ENCODE results near the gene PROM1. TPM values are rescaled to one million over a fixed set of nuclear protein-coding genes. Genes with fewer than 3 reads are reported as not detected.

PROM1 gene
- total and polyA plus RNA-seq, 8 donors: 3.5 to 124 (median 12.3) TPM

GRCh38 chr4:16110661-16111290 is 27.0 kb upstream of the PROM1 start:
- Histone ChIP-seq H3K4me3 (no peak overlapping the region), H3K27ac (no peak overlapping the region), H3K9me3 (no peaks in the 10 kb centered on the region), H3K27me3 (no peaks in the 10 kb centered on the region), H3K4me1 (no peaks in the 10 kb centered on the region), H3K36me3 (no peaks in the 10 kb centered on the region)
- 59 to 74% (median 61%) methylated on average over 3 of the region's 3 CpGs for WGBS, 5 donors
- no peak for DNase-seq
- no peak for TF ChIP-seq POLR2A (IDR thresholded peaks at IDR 0.05)
- no peak for TF ChIP-seq POLR2AphosphoS5 (IDR thresholded peaks at IDR 0.05)
- TF ChIP-seq CTCF (IDR thresholded peaks at IDR 0.05): no peak
- no peak for TF ChIP-seq EP300 (IDR thresholded peaks at IDR 0.05)
- intact Hi-C loops (cut with DNase I; ENCODE audit: low total_unique reads): no loop called here

- no peak overlapping the region for H3K27ac ChIP-seq
- H3K4me3 ChIP-seq: no peak overlapping the region
- no peaks in the 10 kb centered on the region for H3K36me3 ChIP-seq
- TF ChIP-seq EP300 (IDR thresholded peaks at IDR 0.05) (no peak), CTCF (IDR thresholded peaks at IDR 0.05) (no peak), POLR2A (IDR thresholded peaks at IDR 0.05) (no peak), POLR2AphosphoS5 (IDR thresholded peaks at IDR 0.05) (no peak)
- H3K27me3 ChIP-seq: no peaks in the 10 kb centered on the region
- H3K4me1 ChIP-seq: no peaks in the 10 kb centered on the region
- intact Hi-C loops (cut with DNase I; ENCODE audit: low total_unique reads): no loop called here
- DNase-seq: no peak
- H3K9me3 ChIP-seq: no peaks in the 10 kb centered on the region
These were observed 26.4 kb upstream of the PROM1 start for GRCh38 chr4:16110199-16110598.

GRCh38 chr4:16109256-16109655 is 25.4 kb upstream of the PROM1 start:
- no peaks in the 10 kb centered on the region for H3K36me3 ChIP-seq
- intact Hi-C loops (cut with DNase I; ENCODE audit: low total_unique reads): no loop called here
- no peak for TF ChIP-seq POLR2AphosphoS5 (IDR thresholded peaks at IDR 0.05)
- no peak for TF ChIP-seq POLR2A (IDR thresholded peaks at IDR 0.05)
- TF ChIP-seq EP300 (IDR thresholded peaks at IDR 0.05): no peak
- TF ChIP-seq CTCF (IDR thresholded peaks at IDR 0.05): no peak

GRCh38 chr4:16106956-16107355 is 23.1 kb upstream of the PROM1 start:
- Histone ChIP-seq H3K27me3 (no peaks in the 10 kb centered on the region), H3K4me3 (no peak overlapping the region), H3K9me3 (no peaks in the 10 kb centered on the region), H3K36me3 (no peaks in the 10 kb centered on the region), H3K27ac (no peak overlapping the region), H3K4me1 (peaks cover 0 to 6% (median 0%) of the 10 kb centered on the region in 4 donors)
- no peak for DNase-seq
- 78 to 91% (median 91%) methylated on average over 6 of the region's 6 CpGs for WGBS, 5 donors
- intact Hi-C loops (cut with DNase I; ENCODE audit: low total_unique reads): no loop called here
- TF ChIP-seq EP300 (IDR thresholded peaks at IDR 0.05) (no peak), POLR2AphosphoS5 (IDR thresholded peaks at IDR 0.05) (no peak), POLR2A (IDR thresholded peaks at IDR 0.05) (no peak), CTCF (IDR thresholded peaks at IDR 0.05) (no peak)

More at GRCh38 chr4:16109256-16109655, 25.4 kb upstream of the PROM1 start:
- Histone ChIP-seq H3K27ac (no peak overlapping the region), H3K9me3 (no peaks in the 10 kb centered on the region), H3K4me3 (no peak overlapping the region), H3K27me3 (no peaks in the 10 kb centered on the region), H3K4me1 (peaks cover 0 to 6% (median 0%) of the 10 kb centered on the region in 4 donors)
- DNase-seq: no peak
- 94 to 98% (median 97%) methylated on average over 6 of the region's 6 CpGs for WGBS, 5 donors
